HG03442 (cell line): Measurements from ENCODE around the gene PHEX.
"Not testable (repeated sequence)": the region's sequence is repeated elsewhere in the genome, so short reads cannot be mapped to it uniquely, and the experiment has no call there.

Experiments
- ATAC-seq: cut with Tn5 transposase; IDR thresholded peaks from one replicate; pipeline ENCODE4 v1.9.1; 2021; ENCODE audit warnings: mild to moderate bottlenecking, moderate library complexity; ENCODE audit not compliant: unreplicated experiment

Gene PHEX

GRCh38 chrX:22203186-22203585 lies 171.1 kb downstream of the PHEX start:
- ATAC-seq: no peak

DNA sequence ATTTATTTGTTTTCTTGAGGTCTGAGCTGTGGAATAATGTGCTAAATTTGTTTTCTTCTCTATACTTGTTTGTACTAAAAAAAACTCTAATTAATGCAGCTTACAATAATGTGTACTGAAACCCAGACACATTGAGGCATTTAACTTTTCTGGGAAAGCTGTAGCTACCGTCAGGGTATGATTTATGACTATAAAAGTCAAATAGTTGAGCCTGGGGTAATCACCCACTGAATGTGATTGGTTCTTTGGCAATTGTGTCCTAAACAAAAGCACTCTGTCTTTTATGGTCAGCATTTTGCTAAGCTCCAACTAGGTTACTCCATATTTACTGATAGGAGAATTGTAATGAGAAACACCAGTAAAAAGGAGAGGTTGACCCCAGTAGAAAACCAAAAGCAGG lies 174.7 kb downstream of the PHEX start:
- no peak for ATAC-seq

DNA sequence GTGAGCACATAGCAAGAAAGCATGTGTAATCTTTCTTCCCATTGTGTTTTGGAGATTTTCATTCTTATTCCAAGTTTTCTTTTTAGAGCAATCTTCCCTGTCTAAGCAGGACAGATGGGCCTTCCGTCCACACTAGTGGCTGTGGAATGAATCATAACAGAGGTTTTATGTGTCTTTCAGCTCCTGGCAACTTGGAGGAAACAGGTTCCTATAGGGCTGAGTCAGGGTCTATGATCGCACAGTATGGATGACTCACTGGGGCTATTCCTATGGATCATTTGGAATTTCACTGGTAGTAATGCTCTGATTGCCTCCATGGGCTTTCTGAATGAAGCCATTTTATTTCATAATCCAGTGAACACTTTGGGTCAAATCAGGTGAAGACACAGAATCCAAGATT lies 188.8 kb downstream of the PHEX start:
- no peak for ATAC-seq

DNA sequence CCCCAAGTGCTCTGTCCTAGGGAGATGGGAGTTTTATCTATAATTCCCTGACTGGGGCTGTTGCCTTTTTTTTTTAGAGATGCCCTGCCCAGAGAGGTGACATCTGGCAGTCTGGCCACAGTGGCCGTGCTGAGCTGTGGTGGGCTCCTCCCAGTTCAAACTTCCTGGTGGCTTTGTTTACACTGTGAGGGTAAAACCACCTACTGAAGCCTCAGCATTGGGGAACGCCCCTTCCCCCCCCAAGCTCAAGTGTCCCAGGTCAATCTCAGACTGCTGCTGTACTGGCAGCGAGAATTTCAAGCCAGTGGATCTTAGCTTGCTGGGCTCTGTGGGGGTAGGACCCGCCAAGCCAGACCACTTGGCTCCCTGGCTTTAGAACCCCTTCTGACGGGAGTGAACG lies 202.3 kb downstream of the PHEX start:
- ATAC-seq: no peak

DNA sequence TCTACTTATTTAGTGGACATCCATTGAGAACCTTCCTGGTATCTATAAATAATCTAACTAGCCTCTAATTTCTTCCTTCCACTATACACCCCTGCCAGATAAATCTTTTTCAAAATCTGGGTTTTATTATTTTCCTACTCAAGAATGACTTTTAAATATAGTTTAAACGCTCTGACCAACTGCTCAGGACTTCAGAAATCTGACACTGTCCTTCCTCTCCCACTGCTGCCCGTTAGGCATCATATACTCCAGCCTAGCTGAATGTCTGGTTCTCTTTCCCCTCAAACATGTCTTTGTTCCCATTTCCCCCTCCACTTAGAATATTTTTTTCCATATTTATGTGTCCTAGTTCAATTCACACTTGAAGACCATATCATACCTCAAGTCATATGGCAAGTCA lies 205.4 kb downstream of the PHEX start:
- ATAC-seq: no peak

DNA sequence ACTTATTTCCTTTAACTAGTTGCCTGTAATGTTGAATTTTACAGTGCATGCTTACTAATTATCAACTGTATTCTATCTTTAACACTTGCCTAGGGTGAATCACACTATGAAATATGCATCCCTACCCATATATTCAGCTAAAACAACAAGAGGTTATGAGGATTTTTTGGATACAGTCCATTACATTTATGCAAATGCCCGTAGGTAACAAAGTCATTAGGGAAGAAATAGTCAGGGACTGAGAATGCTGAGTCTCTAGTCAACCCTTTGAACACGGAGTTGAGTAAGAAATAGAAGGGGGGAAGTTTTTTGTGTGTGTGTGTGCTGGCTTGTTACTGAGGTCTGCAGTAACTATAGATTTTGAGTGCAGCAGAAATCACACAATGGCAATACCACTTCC lies 214.5 kb downstream of the PHEX start:
- ATAC-seq: no peak

DNA sequence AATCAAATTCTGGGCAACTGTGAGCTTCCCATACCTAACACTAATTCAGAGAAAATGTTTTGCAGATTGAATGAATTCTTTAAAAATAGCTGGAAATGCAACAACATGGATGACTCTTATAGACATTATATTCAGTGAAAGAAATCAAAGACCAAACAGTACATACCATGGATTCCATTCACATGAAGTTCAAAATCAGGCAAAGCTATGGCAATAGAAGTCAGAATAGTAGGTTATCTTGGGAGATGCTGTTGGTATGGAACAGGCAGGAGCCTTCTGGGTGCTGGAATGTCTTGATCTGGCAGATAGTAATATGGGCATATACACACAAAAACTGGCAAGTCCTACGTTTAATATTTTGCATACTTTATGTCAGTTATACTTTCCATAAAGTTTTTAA lies 215.0 kb downstream of the PHEX start:
- ATAC-seq: no peak

DNA sequence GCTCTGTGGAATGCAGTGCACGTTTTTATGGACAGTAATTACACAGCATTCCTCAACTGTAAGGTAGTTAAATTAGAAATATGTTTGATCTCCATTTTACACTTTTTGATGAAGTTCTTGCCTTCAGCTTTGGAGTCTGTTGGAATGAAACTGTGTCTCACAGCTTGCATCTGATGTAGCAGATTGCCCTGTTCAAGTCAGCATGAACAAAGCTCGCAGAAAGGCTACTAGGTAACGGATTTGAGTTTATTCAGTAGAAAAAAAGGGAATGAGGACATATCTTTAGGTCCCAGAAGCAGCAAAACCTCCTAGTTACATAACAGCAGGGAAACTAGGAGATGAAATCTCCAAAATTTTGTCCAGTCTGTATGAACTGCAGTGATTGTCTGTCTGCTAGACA lies 216.3 kb downstream of the PHEX start:
- no peak for ATAC-seq

DNA sequence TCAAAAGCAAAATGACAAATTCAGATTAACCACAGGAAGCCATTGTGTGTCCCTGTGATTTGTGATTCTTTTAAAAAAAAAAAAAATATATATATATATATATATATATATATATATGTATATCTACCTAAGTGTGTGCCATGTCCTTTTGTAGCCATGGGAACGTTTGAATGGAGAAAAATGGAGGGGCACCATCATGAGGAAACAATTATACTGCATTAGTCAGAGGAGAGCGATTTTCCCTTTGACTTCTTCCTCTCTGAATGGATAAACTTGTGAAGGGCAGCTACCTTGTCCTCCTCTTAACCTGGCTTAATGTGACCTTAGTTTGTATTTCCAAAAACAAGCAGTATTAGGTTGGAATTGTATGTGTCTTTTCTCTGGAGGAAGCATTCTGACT lies 217.2 kb downstream of the PHEX start:
- ATAC-seq: no peak

- ATAC-seq: no peak
These were observed 236.6 kb downstream of the PHEX start for GRCh38 chrX:22268706-22269105.

- ATAC-seq: no peak
These were observed 240.5 kb downstream of the PHEX start, which contains the start of gene CBLL2 for GRCh38 chrX:22272613-22273012. Gene CBLL2, plus strand, starts transcription at chrX:22272913. Its CDS starts 79 bp downstream, at chrX:22272992.

DNA sequence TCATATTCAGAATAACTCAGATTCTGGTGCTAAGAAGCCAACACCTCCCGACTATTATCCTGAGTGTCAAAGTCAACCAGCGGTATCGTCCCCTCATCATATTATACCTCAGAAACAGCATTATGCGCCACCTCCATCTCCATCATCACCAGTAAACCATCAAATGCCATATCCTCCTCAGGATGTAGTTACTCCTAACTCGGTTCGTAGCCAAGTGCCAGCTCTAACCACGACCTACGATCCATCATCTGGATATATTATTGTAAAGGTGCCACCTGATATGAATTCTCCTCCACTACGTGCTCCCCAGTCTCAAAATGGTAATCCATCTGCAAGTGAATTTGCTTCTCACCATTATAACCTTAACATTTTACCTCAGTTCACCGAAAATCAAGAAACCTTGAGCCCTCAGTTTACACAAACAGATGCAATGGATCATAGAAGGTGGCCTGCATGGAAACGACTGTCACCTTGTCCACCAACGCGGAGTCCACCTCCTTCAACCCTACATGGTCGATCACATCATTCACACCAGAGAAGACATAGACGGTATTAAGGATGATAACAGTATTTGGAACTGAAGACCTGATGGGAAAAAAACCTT lies 241.7 kb downstream of the PHEX start:
- no peak for ATAC-seq

DNA sequence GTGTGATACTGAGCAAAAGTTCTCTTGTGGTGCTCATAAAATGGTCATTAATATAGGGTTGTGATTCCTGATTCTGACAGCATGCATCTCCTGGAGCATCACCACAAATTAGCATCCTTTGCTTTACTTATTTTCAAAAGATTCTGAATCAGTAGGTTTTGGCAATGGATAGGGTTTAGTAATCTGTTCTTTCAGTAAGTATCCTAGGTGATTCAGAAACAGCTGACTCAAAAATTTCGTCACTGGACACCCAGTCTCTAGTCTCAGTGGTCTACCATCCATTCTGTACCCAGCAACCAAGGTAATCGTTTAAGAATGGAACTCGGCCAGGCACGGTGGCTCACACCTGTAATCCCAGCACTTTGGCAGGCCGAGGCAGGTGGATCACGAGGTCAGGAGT lies 244.7 kb downstream of the PHEX start:
- ATAC-seq: no peak

GRCh38 chrX:22278375-22278774 lies 246.2 kb downstream of the PHEX start:
- no peak for ATAC-seq

DNA sequence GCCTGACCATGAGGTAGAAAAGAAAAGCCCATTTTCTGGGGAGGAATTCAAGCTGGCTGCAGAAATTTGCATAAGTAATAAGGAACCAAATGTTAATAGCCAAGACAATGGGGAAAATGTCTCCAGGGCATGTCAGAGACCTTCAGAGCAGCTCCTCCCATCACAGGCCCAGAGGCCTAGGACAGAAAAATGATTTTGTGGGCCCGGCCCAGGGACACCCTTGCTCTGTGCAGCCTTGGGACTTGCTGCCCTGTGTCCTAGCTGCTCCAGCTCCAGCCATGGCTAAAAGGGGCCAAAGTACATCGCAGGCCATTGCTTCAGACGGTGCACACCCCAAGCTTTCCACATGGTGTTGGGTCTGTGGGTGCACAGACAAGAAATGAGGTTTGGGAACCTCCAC lies 257.1 kb downstream of the PHEX start:
- ATAC-seq: not testable (repeated sequence)

GRCh38 chrX:22296871-22297270 lies 264.7 kb downstream of the PHEX start:
- ATAC-seq: no peak

- ATAC-seq: peak; percentile 94
These were observed 268.0 kb downstream of the PHEX start for GRCh38 chrX:22300130-22300529.
